HG02973 (cell line): ENCODE measurements around the gene AFAP1L2.

Source experiments
- ATAC-seq: cut with Tn5 transposase; IDR thresholded peaks from one replicate; pipeline ENCODE4 v1.9.1; 2021; ENCODE audit warnings: moderate library complexity; ENCODE audit not compliant: unreplicated experiment

Gene AFAP1L2, protein sequence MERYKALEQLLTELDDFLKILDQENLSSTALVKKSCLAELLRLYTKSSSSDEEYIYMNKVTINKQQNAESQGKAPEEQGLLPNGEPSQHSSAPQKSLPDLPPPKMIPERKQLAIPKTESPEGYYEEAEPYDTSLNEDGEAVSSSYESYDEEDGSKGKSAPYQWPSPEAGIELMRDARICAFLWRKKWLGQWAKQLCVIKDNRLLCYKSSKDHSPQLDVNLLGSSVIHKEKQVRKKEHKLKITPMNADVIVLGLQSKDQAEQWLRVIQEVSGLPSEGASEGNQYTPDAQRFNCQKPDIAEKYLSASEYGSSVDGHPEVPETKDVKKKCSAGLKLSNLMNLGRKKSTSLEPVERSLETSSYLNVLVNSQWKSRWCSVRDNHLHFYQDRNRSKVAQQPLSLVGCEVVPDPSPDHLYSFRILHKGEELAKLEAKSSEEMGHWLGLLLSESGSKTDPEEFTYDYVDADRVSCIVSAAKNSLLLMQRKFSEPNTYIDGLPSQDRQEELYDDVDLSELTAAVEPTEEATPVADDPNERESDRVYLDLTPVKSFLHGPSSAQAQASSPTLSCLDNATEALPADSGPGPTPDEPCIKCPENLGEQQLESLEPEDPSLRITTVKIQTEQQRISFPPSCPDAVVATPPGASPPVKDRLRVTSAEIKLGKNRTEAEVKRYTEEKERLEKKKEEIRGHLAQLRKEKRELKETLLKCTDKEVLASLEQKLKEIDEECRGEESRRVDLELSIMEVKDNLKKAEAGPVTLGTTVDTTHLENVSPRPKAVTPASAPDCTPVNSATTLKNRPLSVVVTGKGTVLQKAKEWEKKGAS

GRCh38 chr10:114404171-114405010 lies at the start of gene AFAP1L2:
TSS of gene AFAP1L2 (minus strand) at chr10:114404502. CDS start at chr10:114404455, 47 bp downstream.
- no peak for ATAC-seq

DNA sequence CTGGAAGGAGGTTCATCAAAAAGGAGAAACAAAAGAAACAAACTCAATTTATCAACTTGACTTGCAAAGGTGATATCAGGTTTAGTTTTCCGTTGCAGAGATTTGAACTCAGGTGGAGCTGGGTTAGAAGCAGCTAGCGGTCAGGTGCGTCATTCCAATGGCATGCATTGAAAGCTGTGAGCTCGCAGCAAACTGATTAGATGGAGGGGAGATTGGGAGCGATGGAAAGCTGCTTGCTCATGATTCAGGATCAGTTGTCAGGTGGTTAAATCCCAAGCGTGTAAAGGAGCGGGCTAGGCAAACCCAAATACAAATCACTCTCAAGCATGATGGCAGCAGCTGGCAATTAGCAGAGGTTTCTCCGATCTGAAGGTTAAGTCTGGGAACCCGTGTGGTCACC lies 49.3 kb upstream of the AFAP1L2 start:
- no peak for ATAC-seq

DNA sequence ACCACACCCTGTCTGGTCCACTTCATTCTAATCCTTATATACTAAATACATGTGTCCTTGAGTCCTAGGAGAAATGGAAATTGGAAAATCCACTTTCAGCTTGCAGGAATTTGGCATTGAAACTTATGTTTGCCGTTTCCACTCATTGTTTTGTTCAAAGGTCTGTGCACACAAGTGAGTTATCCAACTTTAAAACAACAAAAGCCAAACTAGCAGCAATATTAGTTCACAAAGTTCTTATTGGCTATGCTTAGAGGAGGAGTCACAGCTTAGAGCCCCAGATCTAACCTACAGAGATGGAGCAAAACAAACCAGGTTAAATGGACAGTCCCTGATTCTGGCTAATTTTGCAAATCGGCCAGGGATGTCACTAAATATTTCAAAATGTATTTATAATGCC lies 44.6 kb upstream of the AFAP1L2 start:
- no peak for ATAC-seq

DNA sequence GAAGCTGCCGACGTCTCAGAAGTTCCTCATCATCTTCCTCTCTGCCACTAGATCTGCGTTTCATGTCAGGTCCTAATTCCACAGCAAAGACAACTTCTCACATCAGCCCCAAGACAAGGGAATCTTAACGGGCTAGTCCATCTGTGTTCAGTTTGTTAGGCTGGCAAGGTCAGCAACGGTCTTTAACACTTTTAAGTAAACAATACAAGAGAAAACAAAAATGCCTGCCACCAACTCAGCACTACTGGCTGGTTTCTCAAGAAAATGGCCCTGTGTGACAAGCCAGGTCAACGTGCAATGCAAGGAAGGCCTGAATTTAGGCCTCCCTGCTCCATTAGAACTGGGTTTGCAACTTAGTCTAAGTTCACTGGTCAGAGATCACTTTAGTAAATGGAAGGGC lies 41.0 kb upstream of the AFAP1L2 start:
- ATAC-seq = no peak

DNA sequence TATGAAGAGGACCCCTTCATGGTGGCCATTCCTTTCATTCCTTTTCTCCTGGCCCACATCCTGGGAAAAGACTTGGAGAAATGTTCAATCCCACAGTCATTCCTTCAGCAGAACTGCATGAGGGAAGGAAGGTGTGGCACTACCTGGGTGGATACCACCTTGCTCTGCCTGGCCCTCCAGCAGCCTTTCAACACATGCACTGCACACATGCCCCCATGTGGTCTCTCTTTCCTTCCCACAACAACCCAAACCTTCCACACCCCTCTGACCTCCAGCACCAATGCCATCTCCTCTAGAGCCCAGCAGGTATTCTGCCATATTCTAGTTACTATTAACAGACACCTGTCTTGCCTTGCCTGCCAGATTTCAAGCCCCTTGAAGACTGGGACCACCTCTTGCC lies 40.5 kb upstream of the AFAP1L2 start:
- no peak for ATAC-seq

DNA sequence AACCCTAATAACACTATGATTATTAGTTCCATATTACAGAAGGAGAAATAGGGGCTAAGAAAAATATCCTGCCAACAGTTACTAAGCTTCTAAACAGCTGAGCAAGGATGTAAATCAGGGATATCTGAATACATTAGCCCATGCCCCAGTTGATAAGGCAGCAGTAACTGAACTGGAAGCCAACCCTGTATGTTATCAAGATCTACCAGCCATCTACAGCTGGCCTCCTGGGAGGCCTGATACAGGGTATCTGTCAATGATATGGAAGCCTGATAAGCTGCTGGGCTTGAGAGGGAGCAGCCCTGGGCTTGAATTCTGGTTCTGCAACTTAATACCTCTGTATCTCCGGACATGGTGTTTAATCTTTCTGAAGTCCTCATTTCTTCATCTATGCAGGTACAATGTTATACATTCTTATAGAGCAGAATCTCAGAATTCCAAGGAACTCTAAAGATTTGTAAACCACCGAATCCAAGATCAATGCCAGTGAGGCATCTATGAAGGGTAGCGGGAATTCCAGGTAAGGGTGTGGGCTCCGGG lies 37.9 kb upstream of the AFAP1L2 start:
- no peak for ATAC-seq

DNA sequence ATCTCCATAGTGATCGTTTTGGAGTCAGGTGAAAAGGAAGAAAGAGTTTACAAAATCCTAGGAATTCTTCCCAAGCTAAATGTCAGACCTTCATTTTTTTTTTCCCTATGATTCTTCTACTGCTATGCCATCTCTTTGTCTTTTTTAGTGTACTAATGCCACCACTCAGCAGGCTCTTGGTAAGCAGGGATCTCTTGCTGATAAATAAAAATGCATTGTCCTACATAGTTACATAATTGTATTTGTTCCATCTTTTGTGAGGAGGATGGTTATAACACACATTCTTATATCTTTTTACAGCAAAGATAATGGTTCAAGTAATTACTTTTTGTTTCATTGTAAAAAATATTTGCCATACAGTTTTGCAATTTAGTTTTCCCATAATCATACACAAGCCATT lies 36.8 kb upstream of the AFAP1L2 start:
- ATAC-seq = no peak

GRCh38 chr10:114437473-114438292 lies 33.4 kb upstream of the AFAP1L2 start:
- no peak for ATAC-seq

DNA sequence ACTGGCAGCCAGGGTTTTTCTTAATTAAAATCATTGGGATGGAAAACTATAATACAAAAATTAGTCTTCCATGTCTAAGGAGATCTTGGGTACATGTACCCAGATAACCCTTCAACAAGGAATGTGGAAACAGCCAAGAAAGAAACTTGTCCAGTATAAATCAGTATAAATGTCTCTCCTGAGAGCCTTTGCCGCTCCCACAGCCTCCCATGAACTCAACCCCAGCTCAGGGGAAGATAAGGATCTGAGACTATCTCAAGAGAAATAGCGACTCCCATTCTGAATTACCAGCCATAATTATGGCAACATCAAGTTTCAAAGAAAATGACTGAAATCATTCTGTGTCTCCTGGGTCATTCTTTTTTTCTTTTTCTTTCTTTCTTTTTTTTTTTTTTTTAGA lies 32.6 kb upstream of the AFAP1L2 start:
- ATAC-seq = no peak

- no peak for ATAC-seq
Measured at GRCh38 chr10:114432566-114433093, 28.3 kb upstream of the AFAP1L2 start.

DNA sequence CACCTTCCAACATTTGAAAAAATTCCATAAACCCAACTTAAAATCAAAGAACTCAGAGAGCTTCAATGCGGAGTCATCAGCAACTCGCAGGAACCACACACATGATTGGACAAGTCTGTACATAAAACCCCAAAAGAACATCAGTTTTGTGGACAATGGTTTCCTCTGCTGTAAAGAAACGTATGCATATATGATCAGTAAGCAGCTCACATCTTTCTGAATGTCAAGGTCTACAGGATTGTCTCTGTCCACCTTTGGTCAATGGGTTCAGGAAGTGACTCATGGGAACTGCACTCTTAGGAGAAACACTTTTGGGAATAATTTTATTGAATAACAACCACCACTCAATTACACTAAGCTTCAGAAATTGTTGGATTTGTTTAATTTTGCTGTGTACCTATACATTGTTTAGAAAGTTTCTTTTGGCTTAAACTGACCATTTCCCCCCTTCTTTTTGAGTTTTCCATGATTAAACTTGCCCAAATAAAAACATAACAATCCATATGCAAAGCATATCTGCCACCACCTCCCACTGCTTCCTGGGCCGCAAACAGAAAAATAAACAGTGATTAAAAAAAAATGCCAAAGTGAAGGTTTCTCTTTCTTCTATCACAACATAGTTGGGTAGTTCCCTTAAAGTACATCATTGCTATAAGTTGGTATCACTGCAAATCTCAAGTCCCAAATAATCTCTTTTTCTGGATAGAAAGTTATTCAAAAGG lies 27.3 kb upstream of the AFAP1L2 start:
- ATAC-seq = no peak

DNA sequence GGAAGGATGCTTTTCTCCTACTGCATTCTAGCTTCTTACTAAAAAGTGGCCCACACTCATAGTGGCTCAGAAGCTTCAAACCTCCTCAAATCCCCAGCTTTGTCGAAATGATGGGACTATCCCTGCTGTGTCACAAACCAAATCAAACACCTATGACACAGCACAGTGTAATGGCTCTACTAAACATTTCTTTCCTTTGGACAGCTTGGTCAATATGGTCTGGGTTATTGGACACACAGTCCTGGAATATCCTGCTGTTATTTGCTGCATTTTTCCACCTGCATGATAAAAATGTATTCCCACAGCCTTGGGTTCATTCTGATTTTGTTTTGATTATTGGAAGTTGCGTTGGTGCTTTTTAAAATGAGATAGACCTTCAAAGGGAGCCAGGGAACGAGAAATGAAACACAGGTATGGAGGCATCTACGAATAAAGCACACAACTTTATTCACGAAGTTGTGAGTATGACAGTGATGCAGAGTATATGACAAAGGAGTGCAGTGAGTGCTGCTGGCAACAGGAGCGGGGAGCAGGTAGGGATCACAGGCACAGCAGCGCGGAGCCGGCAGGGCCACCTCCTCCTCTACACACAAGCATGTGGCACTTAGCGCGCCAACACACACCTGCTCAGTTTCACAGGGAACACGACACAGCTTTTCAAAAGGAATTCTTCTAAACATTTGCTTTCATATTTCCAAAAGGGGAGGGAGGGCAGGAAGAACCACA lies 26.5 kb upstream of the AFAP1L2 start:
- no peak for ATAC-seq

DNA sequence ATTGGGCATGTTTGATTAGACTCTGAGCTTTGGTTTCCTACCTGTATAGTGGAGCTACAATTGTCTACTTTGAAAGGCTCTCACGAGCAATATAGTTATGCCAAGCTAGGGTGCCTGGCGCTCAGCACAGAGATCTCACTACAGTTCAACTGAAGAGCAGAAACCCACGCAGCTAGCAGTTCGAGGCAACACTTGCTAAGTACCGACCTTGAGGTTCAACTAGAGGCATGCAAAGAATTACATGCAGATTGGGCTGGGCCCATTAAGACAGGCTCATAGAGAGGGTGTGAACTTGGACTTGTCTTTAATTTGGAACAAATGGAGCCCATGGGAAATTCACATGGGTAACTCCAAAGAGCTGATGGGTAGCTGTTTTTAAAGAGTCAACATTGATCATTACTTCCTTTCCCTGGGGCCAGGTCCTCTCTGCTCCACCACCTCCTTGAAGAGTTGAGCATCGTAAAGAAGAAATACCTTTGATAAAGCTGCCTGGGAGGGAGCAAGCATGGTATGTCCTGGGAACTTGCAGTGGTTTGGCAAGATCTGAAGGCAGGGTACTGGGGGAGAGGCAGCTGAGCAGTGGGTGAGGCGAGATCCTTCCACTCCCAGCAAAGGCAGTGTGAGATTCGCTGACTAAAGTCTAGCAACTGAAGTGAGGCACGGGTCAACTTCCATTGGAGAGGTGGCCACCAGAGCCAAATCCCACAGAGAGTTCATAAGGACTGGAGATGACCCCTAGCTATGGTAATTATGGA lies 25.5 kb upstream of the AFAP1L2 start:
- no peak for ATAC-seq

DNA sequence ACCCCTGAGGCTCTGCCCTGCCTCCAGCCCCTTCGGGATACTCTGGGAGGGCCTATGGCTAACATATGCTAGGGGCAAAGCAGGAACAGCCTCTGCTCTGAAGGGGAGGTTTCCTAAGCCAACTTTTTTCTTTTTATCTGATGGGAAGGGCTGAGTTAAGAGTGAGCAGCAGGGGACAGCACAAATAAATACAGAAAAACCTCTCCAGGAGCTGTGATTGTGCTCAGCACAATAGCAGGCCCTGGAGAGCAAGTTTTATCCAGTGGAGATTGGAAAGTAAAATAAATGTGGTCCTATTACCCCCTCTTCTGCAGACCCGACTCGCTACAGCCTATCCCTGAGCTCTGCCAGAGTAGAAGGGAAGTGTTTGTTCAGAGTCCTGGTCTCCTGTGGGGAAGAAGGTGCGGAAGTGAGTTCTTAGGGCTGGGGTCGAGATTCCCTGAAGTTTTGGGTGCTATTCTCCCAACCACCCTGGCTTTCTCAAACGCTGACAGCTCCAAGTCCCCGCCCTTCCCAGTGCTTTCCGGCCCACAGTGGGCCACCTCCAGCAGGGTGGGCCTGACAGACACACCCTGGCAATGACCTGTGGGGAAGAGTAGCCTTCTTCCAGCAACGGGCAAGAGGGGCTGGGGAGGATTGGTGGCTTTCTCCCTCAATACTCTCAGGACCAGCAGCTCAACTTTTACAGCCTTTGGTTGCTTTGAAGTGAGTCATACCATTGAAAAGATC lies 23.0 kb upstream of the AFAP1L2 start:
- no peak for ATAC-seq

GRCh38 chr10:114426476-114426875 lies 22.2 kb upstream of the AFAP1L2 start:
- no peak for ATAC-seq

- no peak for ATAC-seq
Measured at GRCh38 chr10:114420811-114421485, 16.6 kb upstream of the AFAP1L2 start.

GRCh38 chr10:114418109-114418508 lies 13.8 kb upstream of the AFAP1L2 start:
- no peak for ATAC-seq
